SK-N-SH (cell line): ENCODE results near the gene PDS5A. TPM values are rescaled to one million over a fixed set of nuclear protein-coding genes. Genes with fewer than 3 reads are reported as not detected.

Experiments used
- CTCF ChIA-PET: fragments of 300-600, 350-600 bp; formaldehyde crosslinking; extraction: SDS; loops from one replicate; lab custom pipeline; 2021; lab: Yijun Ruan, JAX
- POLR2A ChIA-PET: fragments of 350-600 bp; sonication (Branson Sonifier 250); formaldehyde crosslinking; extraction: SDS; loops from one replicate; lab custom pipeline; 2020; ENCODE audit warnings: antibody characterized with exemption, inconsistent platforms; lab: Yijun Ruan, JAX
- DNase-seq: peaks from one replicate; pipeline ENCODE4 v3.0.0; 2012
- H2AFZ ChIP-seq: fragments of 200-600 bp; sonication (generic); 2 replicates; pipeline ENCODE4 v1.8.1; 2016; ENCODE audit warnings: antibody characterized with exemption, mild to moderate bottlenecking, low read depth
- H3F3A ChIP-seq: fragments of 200-600 bp; sonication (generic); replicated peaks from 2 replicates; pipeline ENCODE3; 2016; ENCODE audit warnings: antibody characterized with exemption, mild to moderate bottlenecking; ENCODE audit not compliant: insufficient read depth
- H3K27ac ChIP-seq, 2 experiments: fragments of 200-500 bp in 1 of 2; fragments of 200-600 bp in 1 of 2; sonication (Bioruptor generic) in 1 of 2; sonication (generic), shearing (Covaris generic) in 1 of 2; 2 replicates each; pipeline versions ENCODE4 v1.5.1 to v1.6.1; 2014 to 2016; ENCODE audit warnings: low read depth in 2 of 2, inconsistent platforms in 1 of 2, low read length in 1 of 2, mild to moderate bottlenecking in 1 of 2, mixed read lengths in 1 of 2
- H3K27me3 ChIP-seq: fragments of 200-600 bp; sonication (generic), shearing (Covaris generic); 2 replicates; pipeline ENCODE4 v1.6.1; 2016; ENCODE audit warnings: mixed run types; ENCODE audit not compliant: insufficient read depth
- H3K36me3 ChIP-seq, 2 experiments: fragments of 200-500 bp in 1 of 2; fragments of 200-600 bp in 1 of 2; sonication (Bioruptor generic) in 1 of 2; sonication (generic) in 1 of 2; replicated peaks in 1 of 2; 2 replicates each; pipeline versions ENCODE3 to v1.5.1; 2014 to 2016; ENCODE audit warnings: low read length in 1 of 2, mild to moderate bottlenecking in 1 of 2; ENCODE audit not compliant: insufficient read depth in 2 of 2, control insufficient read depth in 1 of 2
- H3K4me1 ChIP-seq, 2 experiments: fragments of 200-500 bp in 1 of 2; fragments of 200-600 bp in 1 of 2; sonication (Bioruptor generic) in 1 of 2; sonication (generic), shearing (Covaris generic) in 1 of 2; 2 replicates each; pipeline versions ENCODE4 v1.5.1 to v1.6.1; 2014 to 2016; ENCODE audit warnings: low read depth in 1 of 2, low read length in 1 of 2, mixed run types in 1 of 2; ENCODE audit not compliant: insufficient read depth in 2 of 2, control insufficient read depth in 1 of 2
- H3K4me2 ChIP-seq: fragments of 200-600 bp; sonication (generic), shearing (Covaris generic); 2 replicates; pipeline ENCODE4 v1.6.1; 2017; ENCODE audit warnings: mixed run types
- H3K4me3 ChIP-seq, 2 experiments: fragments of 200-500 bp in 1 of 2; fragments of 200-600 bp in 1 of 2; sonication (Bioruptor generic) in 1 of 2; sonication (generic), shearing (Covaris generic) in 1 of 2; 2 replicates each; pipeline versions ENCODE4 v1.5.1 to v1.8.1; 2014 to 2016; ENCODE audit warnings: low read depth in 2 of 2, inconsistent platforms in 1 of 2, low read length in 1 of 2, mild to moderate bottlenecking in 1 of 2, mixed read lengths in 1 of 2, moderate library complexity in 1 of 2
- H3K79me2 ChIP-seq: fragments of 200-600 bp; sonication (generic); 2 replicates; pipeline ENCODE4 v1.8.1; 2017; ENCODE audit warnings: mild to moderate bottlenecking; ENCODE audit not compliant: insufficient read depth
- H3K9ac ChIP-seq: fragments of 200-600 bp; sonication (generic); 2 replicates; pipeline ENCODE4 v1.6.1; 2017; ENCODE audit warnings: mixed run types
- H3K9me2 ChIP-seq: fragments of 200-600 bp; sonication (generic); 2 replicates; pipeline ENCODE4 v1.6.1; 2017; ENCODE audit warnings: mixed run types
- H3K9me3 ChIP-seq: fragments of 200-600 bp; sonication (generic); 2 replicates; pipeline ENCODE4 v1.6.1; 2017; ENCODE audit warnings: mixed run types, mild to moderate bottlenecking, moderate library complexity
- H4K20me1 ChIP-seq: fragments of 200-600 bp; sonication (generic); 2 replicates; pipeline ENCODE4 v1.6.1; 2017; ENCODE audit warnings: mild to moderate bottlenecking, mixed run types; ENCODE audit not compliant: insufficient read depth
- CHD2 ChIP-seq: fragments of 150-350 bp; IDR thresholded peaks from 2 replicates; pipeline ENCODE4 v1.6.1; 2018; ENCODE audit warnings: low read length; ENCODE audit not compliant: partially characterized antibody
- EP300 ChIP-seq, 2 experiments: IDR thresholded peaks; 2 replicates each; pipeline versions ENCODE4 v1.4.0 to v1.6.1; 2012; ENCODE audit warnings: borderline replicate concordance in 1 of 2, low read depth in 1 of 2, low read length in 1 of 2
- FOSL2 ChIP-seq: IDR thresholded peaks from 2 replicates; pipeline ENCODE4 v1.4.0; 2012; ENCODE audit warnings: low read depth, mild to moderate bottlenecking, moderate library complexity, borderline replicate concordance
- FOXJ3 ChIP-seq: sonication (generic); formaldehyde crosslinking; IDR thresholded peaks from 2 replicates; pipeline ENCODE4 v1.5.1; 2020; ENCODE audit warnings: mild to moderate bottlenecking, missing genetic modification reagents
- GATA2 ChIP-seq: sonication (generic); formaldehyde crosslinking; IDR thresholded peaks from 2 replicates; pipeline ENCODE4 v1.5.0; 2020; ENCODE audit warnings: mild to moderate bottlenecking, missing genetic modification reagents
- NRF1 ChIP-seq: IDR thresholded peaks from 2 replicates; pipeline ENCODE4 v1.6.1; 2012; ENCODE audit warnings: low read depth, mild to moderate bottlenecking, low read length
- RAD21 ChIP-seq: IDR thresholded peaks from 2 replicates; pipeline ENCODE4 v1.6.1; 2012; ENCODE audit warnings: mild to moderate bottlenecking, low read length
- RCOR1 ChIP-seq: fragments of 150-350 bp; IDR thresholded peaks from 2 replicates; pipeline ENCODE4 v1.6.1; 2017; ENCODE audit warnings: antibody characterized with exemption, low read length
- RFX5 ChIP-seq: IDR thresholded peaks from 2 replicates; pipeline ENCODE4 v1.6.1; 2012; ENCODE audit warnings: mild to moderate bottlenecking, improper control_type of control experiment, low read length
- SIN3A ChIP-seq: IDR thresholded peaks from 2 replicates; pipeline ENCODE4 v1.6.1; 2012; ENCODE audit warnings: low read depth, mild to moderate bottlenecking, low read length, moderate library complexity, borderline replicate concordance
- SMC3 ChIP-seq: IDR thresholded peaks from 2 replicates; pipeline ENCODE4 v1.6.1; 2012; ENCODE audit warnings: low read depth, low read length, improper control_type of control experiment
- TAF1 ChIP-seq: IDR thresholded peaks from 2 replicates; pipeline ENCODE4 v1.6.1; 2012; ENCODE audit warnings: low read depth, mild to moderate bottlenecking, low read length, moderate library complexity, borderline replicate concordance
- TCF12 ChIP-seq: IDR thresholded peaks from 2 replicates; pipeline ENCODE4 v1.4.0; 2012
- USF1 ChIP-seq: IDR thresholded peaks from 2 replicates; pipeline ENCODE4 v1.4.0; 2012; ENCODE audit warnings: low read depth, borderline replicate concordance
- WGBS: methylation state at CpG from one replicate; pipeline ENCODE4 v1.1.6; 2017; ENCODE audit warnings: low lambda C conversion rate; 5-methylcytosine and 5-hydroxymethylcytosine counted together
- polyA plus RNA-seq, 3 experiments: library from polyadenylated mRNA; depleted of rRNA; stranded (reverse); fragments of >200 nt; gene quantifications; 2 replicates each; pipeline ENCODE4 v1.2.3, GENCODE V29; 2012
- TF ChIP-seq, protein P1 (sequence below): IDR thresholded peaks from 2 replicates; pipeline ENCODE4 v1.4.0; 2012; ENCODE audit warnings: low read depth
- TF ChIP-seq, protein P2 (sequence below): fragments of 150-350 bp; IDR thresholded peaks from 2 replicates; pipeline ENCODE4 v1.6.1; 2016; ENCODE audit warnings: mild to moderate bottlenecking, low read depth, low read length

The PDS5A gene
- polyA plus RNA-seq, 1 of the 3 experiments (the other 2 are of a cell fraction): 14.1 TPM

GRCh38 chr4:39932776-39933402, 44.8 kb downstream of the PDS5A start:
- H2AFZ ChIP-seq: no peak overlapping the region
- H3K4me1 ChIP-seq: peaks cover 4 to 12% of the 10 kb centered on the region in 2 experiments; a peak in 2 of 4 replicates
- peak overlapping the region; percentile 48 for H3K4me2 ChIP-seq
- no peak for DNase-seq
- 93% methylated on average over 8 of the region's 8 CpGs for WGBS
- H3K79me2 ChIP-seq: peaks cover 97% of the 10 kb centered on the region
- peaks cover 9% of the 10 kb centered on the region; the same call in 1 of the 2 replicates for H4K20me1 ChIP-seq
- CTCF ChIA-PET: no interaction called here
- H3K4me3 ChIP-seq: 0 out of 4 replicates have a peak overlapping the region, but pooled peaks of 1 of the 2 experiments have one; percentile 21
- H3K9ac ChIP-seq: no peak overlapping the region
- H3F3A ChIP-seq: peaks cover 13% of the 10 kb centered on the region
- H3K36me3 ChIP-seq: peaks cover 3 to 4% of the 10 kb centered on the region in 2 experiments
- H3K27me3 ChIP-seq: no peaks in the 10 kb centered on the region
- no peaks in the 10 kb centered on the region for H3K9me3 ChIP-seq
- TF ChIP-seq GATA2 (CRISPR knock-in tag) (no peak), TAF1 (no peak), RCOR1 (no peak), RAD21 (no peak), CHD2 (no peak), EP300 (IDR thresholded peaks at IDR 0.05; ENCODE audit: borderline replicate concordance in 1 of 2, low read depth in 1 of 2, low read length in 1 of 2) (no peak), NRF1 (no peak), USF1 (no peak), RFX5 (no peak), SMC3 (no peak), SIN3A (no peak), TCF12 (no peak), FOXJ3 (CRISPR knock-in tag) (no peak), FOSL2 (no peak)
- TF ChIP-seq, protein P1, sequence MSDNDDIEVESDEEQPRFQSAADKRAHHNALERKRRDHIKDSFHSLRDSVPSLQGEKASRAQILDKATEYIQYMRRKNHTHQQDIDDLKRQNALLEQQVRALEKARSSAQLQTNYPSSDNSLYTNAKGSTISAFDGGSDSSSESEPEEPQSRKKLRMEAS: no peak
- TF ChIP-seq, protein P2, sequence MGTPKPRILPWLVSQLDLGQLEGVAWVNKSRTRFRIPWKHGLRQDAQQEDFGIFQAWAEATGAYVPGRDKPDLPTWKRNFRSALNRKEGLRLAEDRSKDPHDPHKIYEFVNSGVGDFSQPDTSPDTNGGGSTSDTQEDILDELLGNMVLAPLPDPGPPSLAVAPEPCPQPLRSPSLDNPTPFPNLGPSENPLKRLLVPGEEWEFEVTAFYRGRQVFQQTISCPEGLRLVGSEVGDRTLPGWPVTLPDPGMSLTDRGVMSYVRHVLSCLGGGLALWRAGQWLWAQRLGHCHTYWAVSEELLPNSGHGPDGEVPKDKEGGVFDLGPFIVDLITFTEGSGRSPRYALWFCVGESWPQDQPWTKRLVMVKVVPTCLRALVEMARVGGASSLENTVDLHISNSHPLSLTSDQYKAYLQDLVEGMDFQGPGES: no peak
- peak overlapping the region in 1 of 2 experiments; percentile 57; a peak in 1 of 4 replicates for H3K27ac ChIP-seq
- H3K9me2 ChIP-seq: no peaks in the 10 kb centered on the region
- POLR2A ChIA-PET: no interaction called here

- Histone ChIP-seq H3K79me2 (peaks cover 92% of the 10 kb centered on the region), H3K9me2 (no peaks in the 10 kb centered on the region), H2AFZ (no peak overlapping the region), H3K9ac (no peak overlapping the region), H3K4me3 (no peak overlapping the region), H3K27ac (no peak overlapping the region), H3K27me3 (no peaks in the 10 kb centered on the region), H4K20me1 (peaks cover 9% of the 10 kb centered on the region; the same call in 1 of the 2 replicates), H3K4me1 (peaks cover 4 to 5% of the 10 kb centered on the region in 2 experiments; a peak in 2 of 4 replicates), H3K4me2 (no peak overlapping the region), H3K36me3 (peaks cover 16 to 18% of the 10 kb centered on the region in 2 experiments), H3F3A (peaks cover 13% of the 10 kb centered on the region), H3K9me3 (no peaks in the 10 kb centered on the region)
- TF ChIP-seq USF1 (no peak), RCOR1 (no peak), TCF12 (no peak), CHD2 (no peak)
- TF ChIP-seq, protein P1: no peak
- WGBS: 97% methylated on average over 5 of the region's 5 CpGs
- ChIA-PET POLR2A (no interaction called here), CTCF (interaction anchor here (0.6 to 1.1 kb wide), 2 partner anchors 462 kb away, joined by 3 read pairs; no protein-coding TSS in a partner anchor)
- no peak for DNase-seq
Observed at GRCh38 chr4:39931441-39931901, 46.2 kb downstream of the PDS5A start.
